ENCODE results near the gene VPS4B.

VPS4B gene

DNA sequence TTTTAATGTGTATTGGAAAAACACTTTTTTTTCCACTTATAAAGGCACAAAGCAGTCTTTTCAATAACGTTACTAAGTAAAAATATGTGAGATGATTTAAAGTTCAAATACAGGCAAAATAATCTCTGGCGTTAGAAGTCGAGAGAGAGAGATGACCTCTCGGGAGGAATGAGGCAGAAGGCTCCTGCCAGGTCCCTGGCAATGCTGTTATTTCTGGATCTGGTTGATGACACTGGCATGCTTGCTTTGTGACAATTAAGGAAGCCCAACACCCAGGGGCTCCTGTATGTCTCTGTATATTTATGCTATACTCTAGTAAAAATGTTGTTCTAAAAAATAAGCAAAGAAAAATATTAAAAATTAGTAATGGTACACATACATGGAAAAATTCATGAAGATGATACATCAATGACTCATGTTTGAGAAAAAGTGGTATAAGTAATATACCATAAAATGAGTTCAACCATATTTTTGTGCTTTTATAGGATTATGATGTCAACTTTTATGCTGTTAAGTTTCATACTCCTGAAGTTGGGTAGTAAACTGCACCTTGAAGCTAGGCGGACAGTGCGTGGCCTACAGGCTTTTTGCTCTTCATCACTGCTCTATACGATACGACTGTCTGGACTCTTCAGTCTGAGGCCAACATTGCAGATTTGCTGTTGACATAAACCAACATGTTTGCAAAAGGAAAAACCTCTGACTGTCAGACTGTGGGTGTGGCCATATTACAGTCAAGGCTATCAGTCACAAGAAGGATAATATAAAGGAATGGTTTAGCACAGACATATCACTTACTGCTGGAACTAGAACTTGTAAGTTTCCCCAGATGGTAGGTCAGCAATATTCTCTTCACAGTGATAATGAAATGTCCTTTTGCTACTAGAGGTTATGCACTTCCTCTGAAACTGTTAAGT is 19.8 kb downstream of the VPS4B start:
- no peak for TF ChIP-seq GATA2 (IDR thresholded peaks at IDR 0.05; ENCODE audit: low read depth, low read length)
- TF ChIP-seq GATA3 (IDR thresholded peaks at IDR 0.05; ENCODE audit: low read depth, low read length): no peak

DNA sequence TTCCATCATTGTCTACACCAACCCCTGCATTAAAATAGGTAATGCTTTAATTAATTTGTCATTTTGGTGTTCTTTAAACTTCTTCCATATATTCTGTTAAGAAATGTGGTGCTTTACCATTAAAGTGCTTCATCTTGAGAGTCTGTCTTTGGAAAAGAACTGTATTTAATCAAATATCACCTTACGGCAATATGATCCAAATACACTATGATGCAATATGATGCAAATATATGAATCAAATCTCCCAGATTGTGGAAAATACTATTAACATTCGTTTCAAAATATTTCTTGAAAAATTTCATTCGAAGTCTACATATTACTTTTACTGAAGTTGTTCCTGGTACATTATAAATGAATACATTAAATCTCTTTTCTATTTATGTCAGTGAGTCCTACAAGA is 23.0 kb downstream of the VPS4B start:
- TF ChIP-seq GATA2 (IDR thresholded peaks at IDR 0.05; ENCODE audit: low read depth, low read length) (no peak), GATA3 (IDR thresholded peaks at IDR 0.05; ENCODE audit: low read depth, low read length) (no peak)

DNA sequence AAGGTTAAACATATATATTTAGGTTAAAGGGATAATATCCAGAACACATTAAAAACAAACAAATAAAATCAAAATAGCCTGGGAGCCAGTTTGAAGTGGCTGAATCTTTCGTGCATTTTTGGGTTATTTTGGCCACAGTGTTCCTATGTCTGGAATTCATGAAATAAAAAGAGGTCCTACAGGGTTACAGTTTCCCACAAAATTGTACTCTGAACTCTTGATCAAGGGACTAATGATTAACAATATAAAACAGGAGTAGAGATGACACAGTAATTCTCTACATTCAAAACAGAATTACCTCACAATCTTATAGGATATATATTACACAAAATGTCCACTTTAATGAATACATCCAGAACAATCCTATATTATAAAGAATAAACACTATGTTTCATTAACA is 24.9 kb downstream of the VPS4B start:
- TF ChIP-seq GATA3 (IDR thresholded peaks at IDR 0.05; ENCODE audit: low read depth, low read length) (no peak), GATA2 (IDR thresholded peaks at IDR 0.05; ENCODE audit: low read depth, low read length) (no peak)

DNA sequence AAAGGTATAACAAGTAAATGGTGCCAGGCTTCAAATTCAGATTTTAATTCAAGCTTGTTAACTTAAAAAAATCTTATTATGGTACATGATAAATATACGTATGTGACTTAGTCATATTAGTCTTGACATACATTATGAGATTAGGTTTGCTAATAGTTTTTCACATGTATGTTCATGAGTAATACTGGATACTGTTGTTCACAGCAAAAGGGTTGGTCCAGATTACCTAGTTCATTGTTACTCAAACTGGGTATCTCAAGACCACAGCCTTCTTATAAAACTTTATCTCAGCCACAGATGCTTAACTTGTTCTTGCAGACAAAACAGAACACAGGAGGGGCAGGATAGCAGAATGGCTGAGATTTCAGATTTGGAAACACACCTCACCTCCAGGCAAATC is 26.8 kb downstream of the VPS4B start:
- TF ChIP-seq GATA2 (IDR thresholded peaks at IDR 0.05; ENCODE audit: low read depth, low read length) (no peak), GATA3 (IDR thresholded peaks at IDR 0.05; ENCODE audit: low read depth, low read length) (no peak)

DNA sequence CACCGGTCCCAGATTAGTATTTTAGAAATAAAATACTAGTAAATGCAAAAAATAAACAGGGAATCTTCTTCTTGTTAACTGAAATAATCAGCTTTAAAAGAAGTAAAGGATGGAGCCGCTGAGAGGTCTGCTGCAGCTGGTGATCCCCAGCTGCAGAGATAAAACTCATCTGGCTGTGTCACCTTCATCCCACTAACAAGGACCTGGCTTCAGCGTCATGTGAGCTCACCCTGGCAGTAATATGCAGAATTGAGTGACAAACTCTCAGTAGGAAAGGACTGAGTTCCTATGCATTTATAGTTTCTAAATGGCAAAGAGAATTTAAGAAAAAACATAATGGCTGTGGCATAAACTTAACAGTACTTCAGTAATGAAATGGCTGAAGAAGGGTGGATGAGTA is 27.3 kb downstream of the VPS4B start:
- TF ChIP-seq GATA2 (IDR thresholded peaks at IDR 0.05; ENCODE audit: low read depth, low read length) (no peak), GATA3 (IDR thresholded peaks at IDR 0.05; ENCODE audit: low read depth, low read length) (no peak)

DNA sequence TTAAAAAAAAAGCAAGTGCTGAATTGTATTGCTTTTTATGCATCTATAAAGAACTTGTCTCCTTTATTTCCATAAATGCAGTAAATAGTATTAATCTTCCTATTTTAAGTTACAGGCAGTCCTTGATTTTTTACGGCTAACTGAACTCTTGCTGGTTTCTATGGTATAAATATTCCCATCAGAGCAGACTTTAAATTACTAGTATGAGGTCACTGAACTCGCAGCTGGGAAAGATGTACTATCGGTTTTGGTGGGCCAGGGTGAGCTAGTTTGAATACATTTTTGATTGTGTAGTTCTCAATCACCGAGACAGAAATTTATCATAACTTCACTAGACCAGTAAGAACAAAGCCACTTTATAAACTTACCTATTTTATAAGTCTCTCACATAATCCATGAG is 34.4 kb downstream of the VPS4B start:
- TF ChIP-seq GATA3 (IDR thresholded peaks at IDR 0.05; ENCODE audit: low read depth, low read length) (no peak), GATA2 (IDR thresholded peaks at IDR 0.05; ENCODE audit: low read depth, low read length) (no peak)

DNA sequence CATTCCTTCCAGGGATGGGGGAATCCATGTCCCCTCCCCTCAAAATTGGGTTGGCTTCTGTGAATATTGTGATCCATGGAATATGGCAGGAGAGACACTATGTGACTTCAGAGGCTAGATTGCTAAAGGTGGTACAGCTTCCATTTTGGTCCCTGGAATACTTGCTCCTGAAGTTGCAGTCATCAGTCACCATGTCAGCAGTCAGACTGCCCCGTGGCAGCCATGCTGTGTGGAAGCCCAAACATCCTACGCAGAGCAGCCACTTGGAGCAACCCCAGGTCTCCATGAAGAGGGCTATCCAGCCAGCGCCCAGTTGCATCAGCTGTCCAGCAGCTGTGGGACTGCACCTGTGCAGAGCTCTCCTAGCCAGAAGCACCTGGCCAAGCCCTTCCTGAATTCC is 39.4 kb downstream of the VPS4B start:
- no peak for TF ChIP-seq GATA2 (IDR thresholded peaks at IDR 0.05; ENCODE audit: low read depth, low read length)
- no peak for TF ChIP-seq GATA3 (IDR thresholded peaks at IDR 0.05; ENCODE audit: low read depth, low read length)

DNA sequence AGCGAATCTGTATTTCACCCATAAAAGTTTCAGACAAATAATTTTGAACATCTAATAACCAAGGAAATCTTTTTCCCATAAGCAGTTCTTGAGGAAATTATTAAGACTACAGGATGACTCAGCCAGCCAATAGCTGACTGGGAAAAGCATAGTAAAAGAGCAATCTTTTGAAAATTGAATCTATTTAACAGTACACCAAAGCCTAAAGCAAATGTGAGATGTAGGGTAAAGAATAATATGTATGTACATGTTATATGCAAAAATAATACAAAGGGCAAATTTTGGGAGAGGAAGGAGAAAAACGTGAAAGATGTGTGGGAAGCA is 42.7 kb downstream of the VPS4B start:
- TF ChIP-seq GATA3 (IDR thresholded peaks at IDR 0.05; ENCODE audit: low read depth, low read length) (no peak), GATA2 (IDR thresholded peaks at IDR 0.05; ENCODE audit: low read depth, low read length) (no peak)

DNA sequence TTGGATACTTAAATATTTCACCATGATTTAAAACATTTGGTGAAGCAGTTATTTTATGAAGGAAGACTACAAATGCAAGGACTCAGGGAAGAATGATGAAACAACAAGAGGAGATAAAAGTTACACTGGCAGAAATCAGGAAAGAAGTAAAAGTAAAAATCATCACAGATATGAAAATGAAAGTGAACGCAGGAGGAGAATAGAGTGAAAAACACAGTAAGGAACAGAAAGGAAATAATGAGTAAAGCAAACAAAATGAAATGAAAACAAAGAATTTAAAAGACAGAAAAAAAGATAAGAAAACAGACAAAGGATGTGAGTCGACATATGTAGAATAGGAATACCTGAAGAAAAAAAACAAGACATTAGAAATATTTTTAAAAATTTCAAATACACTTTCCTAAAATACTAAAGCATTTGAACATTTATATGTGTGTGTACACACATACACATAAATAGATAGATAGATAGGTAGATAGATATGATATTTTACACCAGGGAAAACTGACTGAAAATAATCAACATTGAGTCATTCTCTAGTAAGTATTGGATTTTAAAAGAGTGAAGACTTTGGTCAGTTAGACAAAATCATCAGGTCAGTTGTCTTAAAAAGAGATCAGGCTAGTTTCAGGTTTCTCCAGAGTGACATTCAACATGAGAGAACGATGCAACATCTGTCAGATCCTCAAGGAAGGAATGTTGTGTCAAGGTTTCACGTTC is 43.2 kb downstream of the VPS4B start:
- no peak for TF ChIP-seq GATA3 (IDR thresholded peaks at IDR 0.05; ENCODE audit: low read depth, low read length)
- no peak for TF ChIP-seq GATA2 (IDR thresholded peaks at IDR 0.05; ENCODE audit: low read depth, low read length)

DNA sequence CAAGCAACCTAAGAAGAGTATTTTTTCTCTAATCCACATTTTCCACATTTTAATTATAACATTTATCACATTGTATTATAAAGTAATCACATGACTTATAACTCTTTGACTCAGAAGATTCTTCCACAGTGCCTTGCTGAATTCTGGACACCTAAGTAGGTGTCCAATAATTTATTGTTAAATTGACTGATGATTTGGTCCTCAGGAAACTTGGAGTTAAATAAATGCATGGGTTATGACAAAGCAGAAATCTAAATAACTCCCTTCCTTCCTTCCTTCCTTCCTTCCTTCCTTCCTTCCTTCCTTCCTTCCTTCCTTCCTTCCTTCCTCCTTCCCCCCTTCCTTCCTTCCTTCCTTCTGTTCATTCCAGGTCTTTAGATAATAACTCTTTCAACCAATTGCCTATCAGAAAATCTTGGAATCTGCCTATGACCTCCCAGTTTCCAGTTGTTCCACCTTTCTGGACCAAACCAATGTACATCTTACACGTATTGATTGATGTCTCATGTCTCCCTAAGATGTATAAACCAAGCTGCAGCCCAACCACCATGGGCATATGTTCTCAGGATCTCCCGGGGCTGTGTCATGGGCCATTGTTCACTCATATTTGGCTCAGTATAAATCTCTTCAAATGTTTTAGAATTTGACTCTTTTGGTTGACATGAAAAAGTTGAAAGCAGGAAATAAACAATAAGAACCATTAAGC is 44.8 kb downstream of the VPS4B start:
- TF ChIP-seq GATA3 (IDR thresholded peaks at IDR 0.05; ENCODE audit: low read depth, low read length) (no peak), GATA2 (IDR thresholded peaks at IDR 0.05; ENCODE audit: low read depth, low read length) (no peak)

DNA sequence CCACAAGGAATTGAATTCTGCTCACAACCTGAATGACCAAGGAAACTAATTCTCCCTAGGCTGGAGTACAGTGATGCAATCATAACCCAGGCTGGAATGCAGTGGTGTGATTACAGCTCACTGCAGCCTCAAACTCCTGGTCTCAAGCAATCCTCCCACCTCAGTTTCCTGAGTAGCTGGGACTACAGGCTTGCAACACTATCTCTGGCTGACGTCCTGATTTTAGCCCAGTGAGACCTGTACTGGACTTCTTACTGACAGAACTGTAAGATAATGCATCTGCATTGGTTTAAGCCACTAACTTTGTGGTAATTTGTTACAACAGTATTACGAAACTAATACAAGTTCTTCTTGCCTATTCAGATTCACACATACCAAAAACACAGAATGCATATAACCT is 45.7 kb downstream of the VPS4B start:
- TF ChIP-seq GATA3 (IDR thresholded peaks at IDR 0.05; ENCODE audit: low read depth, low read length): no peak
- TF ChIP-seq GATA2 (IDR thresholded peaks at IDR 0.05; ENCODE audit: low read depth, low read length): no peak

DNA sequence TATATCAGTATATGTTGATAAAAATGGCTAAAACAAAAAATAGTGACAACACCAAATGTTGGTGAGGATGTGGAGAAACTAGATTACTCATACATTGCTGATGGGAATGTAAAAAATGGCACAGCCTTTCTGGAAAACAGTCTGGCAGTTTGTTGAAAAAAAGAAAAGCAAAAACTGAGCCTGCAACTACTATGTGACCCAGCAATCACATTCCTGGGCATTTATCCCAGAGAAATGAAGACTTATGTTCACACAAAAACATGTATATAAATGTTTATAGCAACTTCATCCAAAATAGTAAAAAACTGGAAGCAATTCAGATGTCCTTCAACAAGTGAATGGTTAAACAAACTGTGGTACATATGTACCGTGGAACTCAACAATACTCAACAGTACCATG is 47.7 kb downstream of the VPS4B start:
- TF ChIP-seq GATA3 (IDR thresholded peaks at IDR 0.05; ENCODE audit: low read depth, low read length): no peak

DNA sequence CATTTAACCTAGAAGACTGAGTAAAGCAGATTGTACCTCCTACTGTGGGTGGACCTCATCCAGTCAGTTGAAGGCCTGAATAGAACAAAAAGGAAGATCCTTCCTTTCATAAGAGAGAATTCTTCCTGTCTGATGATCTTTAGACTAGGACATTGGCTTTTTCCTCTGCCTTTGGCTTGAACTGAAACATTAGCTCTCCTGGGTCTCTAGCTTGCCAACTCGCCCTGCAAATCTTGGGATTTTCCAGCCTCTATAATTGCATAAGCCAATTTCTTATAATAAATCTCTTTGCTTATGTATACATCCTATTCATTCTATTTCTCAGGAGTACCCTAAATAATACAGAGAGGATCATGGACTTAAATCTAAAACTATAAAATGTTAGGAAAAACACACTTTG is 49.1 kb downstream of the VPS4B start:
- TF ChIP-seq GATA2 (IDR thresholded peaks at IDR 0.05; ENCODE audit: low read depth, low read length) (no peak), GATA3 (IDR thresholded peaks at IDR 0.05; ENCODE audit: low read depth, low read length) (no peak)

DNA sequence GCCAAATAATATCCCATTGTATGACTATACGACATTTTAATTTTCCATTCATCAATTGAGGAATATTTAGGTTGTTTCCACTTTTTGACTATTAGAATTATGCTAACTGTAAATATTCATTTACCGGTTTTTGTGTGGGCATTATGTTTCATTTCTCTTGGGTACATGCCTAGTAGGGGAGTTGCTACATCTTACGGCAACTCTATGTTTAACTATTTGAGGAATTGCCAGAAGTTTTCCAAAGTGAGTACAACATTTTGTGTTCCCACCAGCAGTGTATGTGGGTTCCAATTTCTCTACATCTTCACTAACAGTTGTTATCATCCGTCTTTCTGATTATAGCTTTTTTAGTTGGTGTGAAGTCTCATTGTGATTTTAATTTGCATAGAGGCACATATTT is 53.7 kb downstream of the VPS4B start:
- TF ChIP-seq GATA3 (IDR thresholded peaks at IDR 0.05; ENCODE audit: low read depth, low read length) (no peak), GATA2 (IDR thresholded peaks at IDR 0.05; ENCODE audit: low read depth, low read length) (no peak)
